Dedifferentiated amniotic fluid mesenchymal stem cell (primary cell): ENCODE data around the gene C6orf58.
"Not testable (repeated sequence)": the region's sequence is repeated elsewhere in the genome, so short reads cannot be mapped to it uniquely, and the experiment has no call there.

Experiments used
- DNase-seq: peaks from one replicate; pipeline ENCODE4 v3.0.0-alpha.2; 2016; ENCODE audit errors: extremely low spot score

The C6orf58 gene

DNA sequence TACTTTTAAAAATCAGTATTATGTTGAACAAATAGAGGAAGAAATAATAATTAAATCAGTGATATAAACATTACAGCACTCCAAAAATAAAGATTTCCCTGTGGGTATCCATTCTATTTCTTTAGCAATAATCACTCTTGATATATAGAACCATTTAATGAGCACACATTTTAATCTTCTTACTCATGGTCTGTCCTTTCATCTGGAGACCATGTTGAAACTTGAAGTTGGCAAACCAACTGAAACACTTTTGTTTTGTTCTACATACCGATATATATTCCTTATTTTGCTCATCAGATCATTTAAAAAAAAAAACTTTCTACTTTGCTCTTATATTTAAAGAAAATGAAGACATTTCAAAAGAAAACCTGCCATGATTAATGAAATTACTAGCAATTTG is 13.4 kb downstream of the C6orf58 start:
- no peak for DNase-seq

DNA sequence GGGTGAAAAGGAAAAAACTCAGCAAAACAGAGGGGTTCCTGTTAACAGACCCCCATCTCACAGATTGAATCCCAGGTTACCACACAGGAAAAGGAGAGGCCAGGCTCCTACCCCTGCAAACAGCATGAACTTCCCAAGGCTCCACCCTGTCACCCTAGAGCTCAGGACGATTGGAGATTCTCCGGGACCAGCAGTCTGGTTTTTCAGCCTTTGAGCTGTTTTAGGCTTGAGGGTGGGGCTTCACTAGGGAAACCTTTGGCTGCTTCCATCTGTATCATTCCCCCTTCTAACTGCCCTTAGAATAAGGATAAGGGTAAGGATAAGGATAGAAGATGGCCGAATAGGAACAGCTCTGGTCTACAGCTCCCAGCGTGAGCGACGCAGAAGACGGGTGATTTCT is 16.0 kb downstream of the C6orf58 start:
- no peak for DNase-seq

DNA sequence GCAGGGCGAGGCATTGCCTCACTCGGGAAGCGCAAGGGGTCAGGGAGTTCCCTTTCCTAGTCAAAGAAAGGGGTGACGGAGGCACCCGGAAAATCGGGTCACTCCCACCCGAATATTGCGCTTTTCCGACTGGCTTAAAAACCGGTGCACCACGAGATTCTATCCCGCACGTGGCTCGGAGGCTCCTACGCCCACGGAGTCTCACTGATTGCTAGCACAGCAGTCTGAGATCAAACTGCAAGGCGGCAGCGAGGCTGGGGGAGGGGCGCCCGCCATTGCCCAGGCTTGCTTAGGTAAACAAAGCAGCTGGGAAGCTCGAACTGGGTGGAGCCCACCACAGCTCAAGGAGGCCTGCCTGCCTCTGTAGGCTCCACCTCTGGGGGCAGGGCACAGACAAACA is 16.5 kb downstream of the C6orf58 start:
- not testable (repeated sequence) for DNase-seq

DNA sequence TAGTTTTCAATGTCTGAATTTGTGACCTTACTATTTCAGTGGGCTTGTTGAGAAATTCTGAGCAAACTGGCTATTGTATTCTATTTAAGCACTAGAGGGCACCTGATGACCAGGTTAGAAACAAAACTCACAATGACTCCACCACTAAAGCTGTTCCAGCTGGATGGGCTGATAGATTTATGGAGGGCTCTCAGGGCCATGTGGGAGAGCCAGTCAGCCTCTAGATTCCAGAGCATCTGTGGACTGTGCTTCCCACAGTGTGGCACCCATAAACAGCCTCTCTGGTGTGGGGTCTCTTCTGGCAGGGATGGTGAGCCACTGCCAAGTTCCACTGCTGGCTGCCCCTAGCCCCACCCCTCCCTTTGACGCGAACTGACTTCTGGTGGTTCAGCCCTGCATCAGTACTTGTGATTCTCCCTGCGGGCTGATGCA is 29.2 kb downstream of the C6orf58 start:
- peak; percentile 56 for DNase-seq

DNA sequence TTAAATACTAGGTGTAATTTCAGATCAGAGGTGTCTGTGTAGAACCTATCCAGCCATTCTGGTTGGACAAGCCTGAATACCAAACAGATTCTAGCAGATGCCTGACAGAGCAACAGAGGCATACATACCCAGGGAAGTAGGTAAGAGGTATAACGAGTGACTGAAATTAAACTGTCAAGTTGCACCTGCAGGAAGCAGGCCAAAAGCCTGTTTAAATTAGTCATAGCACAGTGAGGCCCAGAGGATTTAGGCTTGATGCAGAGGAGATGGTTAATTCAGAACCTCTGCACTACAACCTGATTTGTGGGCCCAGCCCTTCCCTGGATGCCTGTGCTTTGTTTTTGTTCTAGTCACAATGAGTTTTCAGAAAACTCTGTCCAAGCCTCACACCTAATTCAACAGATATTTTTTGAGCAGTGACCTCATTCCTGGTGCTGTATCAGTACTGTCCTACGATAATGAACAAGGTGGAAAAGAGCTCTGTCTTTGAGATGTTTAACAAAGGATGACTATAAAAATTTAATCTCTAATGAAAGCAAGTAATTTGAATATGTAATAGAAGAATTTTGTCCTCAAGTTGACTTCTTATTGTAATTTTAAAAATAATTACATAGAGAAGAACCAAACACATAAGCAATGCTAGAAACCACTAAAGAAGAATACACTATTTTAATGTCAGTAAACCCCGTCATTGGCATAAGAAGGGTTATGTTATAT is 31.7 kb downstream of the C6orf58 start:
- DNase-seq, result no peak

DNA sequence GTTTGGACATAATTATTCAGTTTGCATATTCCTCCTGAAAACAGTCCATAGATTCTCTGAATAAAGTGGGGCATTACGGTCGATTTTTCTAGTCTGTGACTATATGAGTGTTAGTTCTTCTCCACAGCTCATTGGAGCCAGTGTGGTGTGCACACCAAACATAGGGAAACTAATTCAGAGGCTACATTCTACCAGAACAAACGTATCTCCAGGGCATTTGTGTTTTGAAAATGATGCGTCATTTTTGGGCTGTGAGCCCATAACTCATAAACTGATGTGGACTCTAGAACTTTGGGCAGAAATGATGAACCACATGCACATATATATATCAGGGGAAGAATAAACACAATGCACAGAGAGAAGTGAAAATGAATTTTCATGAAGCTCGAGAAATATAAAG is 41.8 kb downstream of the C6orf58 start:
- no peak for DNase-seq

DNA sequence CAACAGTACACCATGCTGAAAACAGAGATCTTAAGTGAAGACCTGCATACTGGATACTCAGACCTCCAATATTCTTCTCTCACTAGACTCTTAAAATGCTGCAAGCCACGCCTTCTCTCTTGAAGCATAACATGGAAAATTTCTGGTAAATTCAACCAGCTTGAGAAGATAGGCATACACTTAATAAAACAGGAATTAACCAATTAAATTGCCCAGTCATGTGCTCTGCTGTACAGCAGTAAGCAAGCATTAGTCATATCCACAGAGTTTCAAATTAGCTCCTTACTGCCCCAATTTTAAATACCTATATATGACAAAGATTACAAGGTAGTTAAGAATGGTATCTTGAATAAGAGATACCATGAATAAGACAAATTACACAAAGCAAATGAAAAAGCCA is 53.8 kb downstream of the C6orf58 start:
- DNase-seq, result no peak

DNA sequence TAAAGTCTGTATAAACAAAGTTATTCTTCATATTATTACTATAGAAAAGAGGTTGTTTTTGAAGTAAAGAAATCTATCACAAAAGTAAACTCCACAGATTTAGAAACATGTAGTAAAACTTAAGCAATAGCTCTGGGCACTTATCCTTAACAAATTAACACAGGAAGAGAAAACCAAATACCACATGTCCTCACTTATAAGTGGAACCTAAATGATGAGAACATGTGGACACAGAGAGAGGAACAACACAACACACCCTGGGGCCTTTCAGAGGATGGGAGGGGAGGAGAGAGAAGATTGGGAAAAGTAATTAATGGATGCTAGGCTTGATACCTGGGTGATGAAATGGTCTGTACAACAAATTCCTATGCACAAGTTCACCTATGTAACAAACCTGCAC is 57.2 kb downstream of the C6orf58 start:
- DNase-seq, result no peak

DNA sequence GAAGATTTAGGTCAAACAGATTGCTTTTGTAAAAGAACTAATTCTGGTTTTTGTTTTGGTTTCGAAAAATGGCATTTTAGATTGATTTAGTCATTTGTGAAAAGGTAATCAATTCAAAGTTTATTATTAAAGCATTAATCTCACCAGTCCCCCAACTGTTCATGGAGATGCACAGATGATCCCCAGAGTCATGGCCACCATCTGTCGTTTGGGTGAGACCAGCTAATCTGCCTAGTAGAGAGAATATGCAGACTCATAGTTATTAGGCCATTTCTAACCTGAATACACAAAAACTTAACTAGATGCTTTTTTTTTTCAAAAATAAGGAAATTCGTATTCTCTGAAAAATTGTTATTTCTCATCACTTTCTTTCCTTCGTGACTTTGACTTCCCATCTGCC is 58.1 kb downstream of the C6orf58 start:
- DNase-seq, result no peak

DNA sequence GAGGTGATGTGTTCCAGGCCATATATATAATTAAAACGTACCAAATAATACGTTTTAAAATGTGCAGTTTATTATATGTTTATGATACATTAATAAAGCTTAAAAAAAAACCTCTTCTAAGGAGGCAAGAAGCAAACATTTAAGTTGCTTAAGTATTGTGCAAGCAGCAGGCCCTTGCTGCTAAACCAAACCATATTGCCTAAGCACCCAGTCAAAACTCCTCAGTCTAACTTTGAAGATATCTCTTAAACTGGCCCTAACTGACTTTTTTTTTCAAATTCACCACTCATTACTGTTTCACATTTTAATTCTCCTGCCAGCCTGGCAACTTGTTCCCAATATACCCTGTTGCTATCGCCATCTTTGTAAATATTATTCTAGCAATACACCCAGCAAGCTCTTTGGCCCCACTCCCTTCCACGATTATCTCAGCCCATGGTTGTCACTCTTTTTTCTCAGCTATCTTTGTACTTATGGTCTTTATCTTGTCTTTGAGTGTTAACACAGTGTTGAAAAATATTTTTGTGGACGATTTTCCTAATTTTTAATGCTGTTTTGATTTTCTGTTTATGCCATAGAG is 60.9 kb downstream of the C6orf58 start:
- peak; percentile 49 for DNase-seq
